Spleen (tissue), 7 donors: ENCODE results near the gene ANP32A.

Experiments used
- CTCF ChIP-seq, 11 experiments: fragments of 200-600 bp in 7 of 11; fragments of 450-650 bp in 4 of 11; sonication (generic) in 4 of 11; IDR thresholded peaks in 8 of 11; conservative IDR thresholded peaks in 3 of 11; 1 replicate in 7 of 11; 2 replicates in 4 of 11; pipeline versions ENCODE4 v1.4.0 to v1.8.0; 2016 to 2021; ENCODE audit warnings: antibody characterized with exemption in 11 of 11, inconsistent platforms in 4 of 11, mild to moderate bottlenecking in 1 of 11
- POLR2A ChIP-seq, 3 donors: fragments of 450-650 bp; IDR thresholded peaks; one replicate each; pipeline ENCODE4 v1.5.1; 2017; ENCODE audit warnings: antibody characterized with exemption in 3 of 3, mild to moderate bottlenecking in 1 of 3
- POLR2AphosphoS5 ChIP-seq, 3 donors: sonication (generic); formaldehyde crosslinking; IDR thresholded peaks; one replicate each; pipeline ENCODE4 v1.5.1; 2017; ENCODE audit warnings: antibody characterized with exemption in 3 of 3
- donor health status: DM: no; HTN: no; CAD: no; lungs with moderate emphysema.
- donor health status: DM: no; HTN: no; CAD: no.
- donor health status: DM: no; HTN: no; CAD: no.

- no peak for TF ChIP-seq CTCF (IDR thresholded peaks at IDR 0.05 in 8 of 11, conservative IDR thresholded peaks at IDR 0.05 in 3 of 11)
- no peak for TF ChIP-seq POLR2A (IDR thresholded peaks at IDR 0.05)
- TF ChIP-seq POLR2AphosphoS5 (IDR thresholded peaks at IDR 0.05), result no peak
These were observed 54.9 kb downstream of the ANP32A start for GRCh38 chr15:68765602-68766368.
